HG03354 (cell line): ENCODE measurements around the gene PRAC2.
"Not testable (repeated sequence)": the region's sequence is repeated elsewhere in the genome, so short reads cannot be mapped to it uniquely, and the experiment has no call there.

ENCODE experiments used
- ATAC-seq: cut with Tn5 transposase; IDR thresholded peaks from one replicate; pipeline ENCODE4 v1.9.1; 2021; ENCODE audit warnings: mild to moderate bottlenecking; ENCODE audit not compliant: unreplicated experiment, poor library complexity, severe bottlenecking

PRAC2 gene

DNA sequence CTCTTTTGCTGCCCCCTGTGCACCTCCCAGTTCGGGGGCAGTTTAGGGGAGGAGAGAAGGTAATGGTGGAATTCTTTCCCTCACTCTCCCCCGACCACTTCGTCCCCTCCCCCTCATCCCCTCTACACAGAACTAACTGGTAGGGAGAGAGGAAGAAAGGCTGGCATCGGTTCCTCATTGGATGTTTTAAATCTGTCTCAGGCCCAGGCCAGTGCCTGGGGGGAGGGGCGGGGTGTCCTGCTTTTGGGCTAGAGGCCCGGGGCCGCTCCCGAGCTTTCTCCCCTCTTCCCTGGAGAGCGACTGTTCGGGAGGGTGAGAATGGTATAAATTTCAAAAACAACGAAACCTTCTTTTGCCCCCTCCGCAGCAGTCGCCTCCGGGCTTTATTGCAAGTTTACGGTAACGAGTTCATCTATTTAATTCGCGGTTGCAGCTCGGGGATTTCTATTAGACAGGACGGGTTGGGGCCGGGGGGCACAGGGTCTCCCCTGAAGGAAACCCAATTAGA, at the start of gene PRAC2:
Gene PRAC2, plus strand, starts transcription at position 271 of the 508 bp plus-strand sequence. CDS start 1,226 bp downstream, outside the sequence.
- ATAC-seq, result no peak

DNA sequence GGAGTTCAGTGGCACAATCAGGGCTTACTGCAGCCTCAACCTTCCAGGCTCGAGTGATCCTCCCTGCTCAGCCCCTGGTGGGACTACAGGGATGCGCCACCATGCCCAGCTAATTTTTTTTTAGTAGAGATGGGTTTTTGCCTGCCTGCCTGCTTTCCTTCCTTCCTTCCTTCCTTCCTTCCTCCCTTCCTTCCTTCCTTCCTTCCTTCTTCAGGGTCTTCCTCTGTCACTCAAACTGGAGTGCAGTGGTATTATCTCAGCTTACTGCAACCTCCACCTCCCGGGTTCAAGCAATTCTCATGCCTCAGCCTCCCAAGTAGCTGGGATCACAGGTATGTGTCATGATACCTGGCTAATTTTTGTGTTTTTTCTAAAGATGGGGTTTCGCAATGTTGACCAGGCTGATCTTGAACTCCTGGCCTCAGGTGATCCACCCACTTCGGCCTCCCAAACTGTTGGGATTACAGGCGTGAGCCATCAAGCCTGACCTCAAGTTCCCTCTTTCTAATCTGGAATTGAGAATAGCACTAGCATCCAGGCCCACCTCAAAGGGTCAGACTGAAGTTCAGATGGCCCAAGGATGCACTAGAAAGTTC, 45.9 kb upstream of the PRAC2 start:
- ATAC-seq, result no peak

DNA sequence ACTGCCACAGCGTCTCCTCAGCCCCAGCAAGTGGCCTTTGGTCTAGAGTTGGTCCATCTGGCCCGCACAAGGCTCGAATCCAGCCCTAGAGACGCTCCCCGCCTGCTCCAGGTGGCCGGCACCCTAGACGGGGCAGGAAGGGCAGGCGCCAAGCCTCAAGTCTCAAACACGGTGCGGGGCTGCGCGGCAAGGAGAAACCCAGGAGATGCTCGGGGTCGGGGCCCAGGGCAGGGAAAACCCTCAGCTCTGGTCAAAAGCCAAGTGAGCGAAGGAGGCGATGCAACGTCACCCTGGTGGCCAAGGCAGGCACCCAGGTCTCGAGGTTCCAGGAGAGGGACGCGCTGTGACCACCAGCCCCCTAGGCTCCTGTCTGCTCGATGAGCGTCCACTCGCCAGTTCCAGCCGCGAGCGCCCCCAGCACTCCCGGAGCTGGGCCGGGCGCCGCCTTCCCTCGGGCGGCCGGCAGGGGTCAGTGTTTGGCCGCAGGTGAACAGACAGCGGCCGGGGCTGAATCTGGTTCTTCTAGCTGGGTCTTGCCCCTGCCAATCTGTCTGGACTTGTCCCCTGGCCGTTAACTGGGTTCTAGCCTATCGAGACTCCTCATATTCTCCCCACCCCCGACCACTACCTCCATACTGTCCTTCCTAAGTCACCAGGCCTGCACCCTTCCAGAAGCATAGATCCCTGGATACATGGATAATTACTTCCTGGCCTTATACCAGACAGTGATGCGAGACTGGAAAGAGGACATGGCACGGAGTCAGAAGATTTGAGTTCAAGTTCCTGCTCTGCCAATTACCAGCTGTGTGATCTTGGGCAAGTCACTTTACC, 44.6 kb upstream of the PRAC2 start:
- peak; percentile 57 for ATAC-seq

DNA sequence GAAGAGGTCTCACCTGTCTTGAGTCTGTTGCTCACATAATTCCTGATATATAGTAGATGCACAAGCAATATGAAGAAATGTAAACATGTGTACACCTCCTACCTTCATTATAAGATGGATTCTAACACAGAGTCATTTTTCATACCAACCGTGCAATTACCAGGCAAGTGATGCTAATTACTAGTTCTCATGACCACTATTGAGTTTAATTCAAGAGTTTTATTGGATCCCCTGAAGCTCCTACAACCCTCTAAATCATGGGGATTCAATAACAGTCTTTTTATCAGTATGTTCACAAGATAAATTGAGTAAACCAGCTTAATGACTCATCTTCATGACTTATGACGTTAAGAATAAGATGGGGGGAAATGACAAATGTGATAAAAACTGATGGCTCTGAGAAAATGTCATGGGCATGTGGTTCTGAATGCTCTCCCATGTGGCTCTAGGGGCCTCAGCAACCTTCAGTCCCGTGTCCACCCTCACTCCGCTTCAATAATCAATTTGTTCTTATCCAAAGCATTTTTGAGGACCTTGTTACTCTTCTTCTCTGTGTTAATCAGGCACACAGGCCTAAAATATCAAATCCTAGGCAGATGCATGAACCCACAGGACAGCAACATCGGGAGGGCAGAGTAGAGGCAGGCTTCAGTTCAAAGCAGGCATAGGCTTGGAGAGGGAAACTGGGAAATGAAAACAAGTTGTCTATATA, 43.4 kb upstream of the PRAC2 start:
- ATAC-seq, result no peak

DNA sequence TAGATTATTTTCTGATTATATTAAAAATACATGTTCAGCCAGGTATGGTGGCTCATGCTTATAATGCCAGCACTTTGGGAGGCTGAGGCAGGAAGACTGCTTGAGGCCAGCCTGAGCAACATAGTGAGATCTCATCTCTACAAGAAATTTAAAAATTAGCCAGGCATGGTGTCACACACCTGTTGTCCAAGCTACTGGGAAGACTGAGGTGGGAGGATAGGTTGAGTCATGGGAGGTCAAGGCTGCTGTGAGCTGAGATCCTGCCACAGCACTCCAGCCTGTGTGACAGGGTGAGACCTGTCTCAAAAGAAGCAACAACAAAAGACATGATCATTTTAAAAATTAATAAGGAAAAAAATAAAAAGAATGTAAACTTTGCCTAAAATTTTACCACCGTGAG, 41.4 kb upstream of the PRAC2 start:
- no peak for ATAC-seq

DNA sequence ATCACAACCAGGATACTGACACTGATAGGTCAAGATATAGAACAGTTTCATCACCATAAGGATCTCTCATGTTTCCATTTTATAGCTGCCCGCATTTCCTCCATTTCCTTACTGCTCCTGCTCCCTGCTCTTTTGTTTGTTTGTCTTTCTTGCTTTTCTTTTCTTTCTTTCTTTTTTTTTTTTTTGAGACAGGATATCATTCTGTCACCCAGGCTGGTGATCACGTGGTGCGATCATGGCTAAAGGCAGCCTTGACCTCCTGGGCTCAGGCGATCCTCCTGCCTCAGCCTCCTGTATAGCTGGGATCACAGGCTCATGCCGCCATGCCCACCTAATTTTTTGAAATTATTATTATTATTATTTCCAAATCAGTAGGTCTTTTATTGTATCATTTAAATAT, 32.3 kb upstream of the PRAC2 start:
- ATAC-seq, result no peak

DNA sequence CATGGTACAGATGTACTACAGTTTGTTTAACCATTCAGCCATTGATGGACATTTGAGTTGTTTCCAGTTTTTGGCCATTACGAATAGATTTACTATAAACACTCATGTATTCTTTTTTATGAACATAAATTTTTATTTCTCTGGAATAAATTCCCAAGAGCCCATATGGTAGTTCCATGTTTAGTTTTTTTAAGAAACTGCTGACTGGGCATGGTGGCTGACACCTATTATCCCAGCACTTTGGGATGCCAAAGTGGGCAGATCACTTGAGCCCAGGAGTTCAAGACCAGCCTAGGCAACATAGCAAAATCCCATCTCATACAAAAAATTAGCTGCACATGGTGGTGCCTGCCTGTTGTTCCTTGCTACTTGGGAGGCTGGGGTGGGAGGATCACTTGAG, 30.9 kb upstream of the PRAC2 start:
- ATAC-seq, result no peak

DNA sequence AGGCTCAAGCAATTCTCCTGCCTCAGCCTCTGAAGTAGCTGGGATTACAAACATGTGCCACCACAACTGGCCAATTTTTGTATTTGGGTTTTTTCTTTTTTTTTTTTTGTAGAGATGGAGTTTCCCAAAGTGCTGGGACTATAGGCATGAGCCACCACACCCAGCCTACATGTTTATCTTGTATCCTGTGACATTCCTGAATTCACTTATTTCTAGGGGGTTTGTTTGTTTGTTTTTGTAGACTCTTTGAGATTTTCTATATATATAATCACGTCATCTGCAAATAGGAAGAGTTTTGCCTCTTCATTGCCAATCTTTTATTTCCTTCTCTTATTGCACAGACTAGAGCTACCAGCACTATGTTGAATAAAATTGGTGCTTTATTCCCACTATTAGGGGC, 29.8 kb upstream of the PRAC2 start:
- ATAC-seq, result no peak

DNA sequence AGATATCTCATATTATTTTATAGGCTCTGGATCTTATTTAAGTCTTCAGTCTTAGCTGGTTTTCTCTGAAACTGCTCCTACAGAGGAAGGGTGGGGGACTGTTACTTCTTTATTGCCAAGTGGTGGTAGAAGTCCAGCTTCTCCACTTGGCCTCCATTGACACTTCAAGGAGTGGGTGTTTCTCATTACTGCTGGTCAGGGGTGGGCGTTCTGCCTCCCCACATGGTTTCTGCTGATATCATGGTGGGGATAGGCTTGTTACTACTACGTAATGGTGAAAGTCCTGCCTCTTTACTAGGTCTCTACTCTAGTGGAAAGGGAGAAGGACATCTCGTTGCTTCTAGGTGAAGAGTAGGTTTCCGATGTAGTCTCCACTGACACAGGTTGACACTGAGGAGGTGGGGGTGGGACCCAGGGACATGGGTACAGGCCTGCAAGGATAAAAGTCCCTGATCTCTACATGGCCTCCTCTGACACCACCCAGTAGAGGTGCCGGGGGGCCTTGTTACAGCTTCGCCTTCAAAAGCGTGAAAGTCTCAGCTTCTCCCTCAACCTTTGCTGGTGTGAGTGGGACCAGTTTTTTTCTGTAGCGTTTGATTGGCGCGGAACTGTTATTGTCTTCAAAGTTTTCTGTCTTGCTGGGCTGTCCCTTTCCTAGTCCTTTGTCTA, 21.0 kb upstream of the PRAC2 start:
- ATAC-seq, result no peak

DNA sequence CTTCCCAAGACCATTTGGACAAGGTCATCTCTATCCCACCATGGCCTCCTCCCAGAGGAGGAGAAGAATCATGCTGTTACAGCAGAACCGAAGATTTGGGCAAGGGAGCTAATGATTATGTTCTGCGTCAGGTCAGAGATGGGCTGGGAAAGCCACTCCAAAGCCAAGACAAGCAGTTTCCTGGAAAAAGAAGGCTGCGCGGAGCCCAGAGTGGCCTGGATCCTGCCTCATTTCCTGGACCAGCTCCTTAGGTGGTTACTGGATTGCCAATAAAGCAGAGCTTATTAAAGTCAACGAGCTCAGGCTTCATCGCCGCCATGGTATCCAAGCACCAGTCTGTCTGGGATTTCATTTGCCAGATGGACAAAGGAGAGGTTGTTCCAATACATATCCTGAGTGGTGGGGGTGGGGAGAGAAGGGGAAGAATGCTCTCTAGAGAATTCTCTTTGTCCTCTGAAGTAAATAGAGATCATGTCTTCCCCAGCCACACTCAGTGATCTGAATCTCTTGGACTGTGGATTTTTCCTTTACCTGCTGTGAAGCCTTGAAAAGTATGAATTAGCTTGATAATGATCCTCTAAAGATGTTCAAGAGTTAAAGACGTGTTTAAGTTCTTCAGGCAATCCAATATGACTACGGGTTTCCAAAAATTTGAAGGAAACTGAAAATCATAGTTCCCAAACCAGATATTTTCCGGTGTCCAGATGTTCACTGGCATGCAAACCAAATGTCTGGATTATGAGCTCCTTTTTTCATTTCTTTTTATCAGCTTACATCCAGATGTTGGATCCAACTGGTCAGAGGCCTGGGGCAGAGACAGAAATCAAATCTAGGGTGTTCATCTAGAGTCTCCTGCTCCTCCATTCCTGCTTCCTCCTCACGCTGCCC, 18.4 kb upstream of the PRAC2 start:
- no peak for ATAC-seq

DNA sequence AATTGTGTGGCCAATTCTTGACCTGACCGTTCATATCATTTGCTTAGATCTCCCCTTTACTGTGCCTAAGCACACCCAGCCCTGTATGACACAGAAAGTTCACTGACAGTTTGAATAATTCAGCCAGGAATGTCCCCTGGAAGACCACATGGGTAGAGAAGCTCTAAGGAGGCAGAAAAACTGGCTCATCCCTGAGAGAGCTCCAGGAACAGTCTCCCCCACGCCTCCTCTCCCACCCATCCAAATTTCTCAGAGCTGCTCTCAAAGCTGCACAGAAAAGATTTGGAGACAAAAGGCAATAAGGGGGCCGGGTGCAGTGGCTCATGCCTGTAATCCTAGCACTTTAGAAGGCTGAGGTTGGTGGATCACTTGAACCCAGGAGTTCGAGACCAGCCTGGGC, 11.9 kb upstream of the PRAC2 start:
- no peak for ATAC-seq

DNA sequence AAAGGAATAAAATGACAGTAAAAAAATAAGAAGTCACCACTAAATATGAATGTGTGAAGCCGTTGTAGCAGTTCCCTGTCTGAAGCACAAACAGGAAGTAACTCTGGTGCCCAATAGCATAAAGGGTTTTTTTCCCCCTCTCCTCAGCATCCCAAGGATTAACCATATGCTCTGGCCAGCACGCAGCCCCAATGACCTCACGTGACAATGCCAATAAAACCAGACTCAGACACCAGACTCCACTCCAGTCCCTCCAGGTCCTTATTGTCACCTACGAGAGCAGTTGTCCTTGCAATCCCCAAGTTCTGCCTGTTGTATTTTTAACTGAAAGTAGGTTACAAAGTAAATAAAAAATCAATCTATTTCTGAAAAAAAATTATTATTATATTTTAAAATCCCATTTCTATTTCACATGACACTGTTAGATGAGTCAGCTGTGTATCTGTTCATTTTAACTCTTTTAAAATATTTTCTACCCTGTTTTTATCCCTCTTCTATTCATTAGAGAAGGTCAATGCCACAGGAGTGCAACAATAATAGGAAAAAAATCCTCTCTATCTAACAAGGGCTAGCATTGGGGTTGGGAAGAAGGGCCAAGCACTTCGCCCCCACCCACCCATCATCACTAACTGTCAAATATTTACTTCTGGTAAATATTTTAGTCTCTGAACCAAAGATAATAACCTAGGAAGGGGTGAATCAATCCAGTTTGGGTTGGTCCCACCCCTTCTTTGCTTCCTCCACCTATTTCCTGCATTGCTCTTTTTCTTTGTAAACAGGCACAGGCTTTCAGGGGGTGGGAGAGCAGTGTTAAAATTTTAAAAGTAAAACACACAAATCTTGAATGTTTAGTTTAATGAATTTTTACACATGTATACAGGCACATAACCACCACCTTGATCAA, 7.2 kb upstream of the PRAC2 start:
- no peak for ATAC-seq

DNA sequence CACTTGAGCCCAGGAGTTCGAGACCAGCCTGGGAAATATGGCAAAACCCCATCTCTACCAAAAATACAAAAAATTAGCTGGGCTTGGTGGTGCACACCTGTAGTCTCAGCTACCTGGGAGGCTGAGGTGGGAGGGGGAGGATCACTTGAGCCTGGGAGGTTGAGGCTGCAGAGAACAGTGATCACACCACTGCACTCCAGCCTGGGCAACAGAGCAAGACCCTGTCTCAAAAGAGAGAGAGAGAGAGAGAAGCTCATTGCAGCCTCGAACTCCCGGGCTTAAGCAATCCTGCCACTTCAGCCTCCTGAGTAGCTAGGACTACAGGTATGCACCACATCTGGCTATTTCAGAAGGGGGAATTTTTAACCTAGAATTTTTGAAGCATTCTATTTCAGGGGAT, 6.4 kb upstream of the PRAC2 start:
- not testable (repeated sequence) for ATAC-seq

DNA sequence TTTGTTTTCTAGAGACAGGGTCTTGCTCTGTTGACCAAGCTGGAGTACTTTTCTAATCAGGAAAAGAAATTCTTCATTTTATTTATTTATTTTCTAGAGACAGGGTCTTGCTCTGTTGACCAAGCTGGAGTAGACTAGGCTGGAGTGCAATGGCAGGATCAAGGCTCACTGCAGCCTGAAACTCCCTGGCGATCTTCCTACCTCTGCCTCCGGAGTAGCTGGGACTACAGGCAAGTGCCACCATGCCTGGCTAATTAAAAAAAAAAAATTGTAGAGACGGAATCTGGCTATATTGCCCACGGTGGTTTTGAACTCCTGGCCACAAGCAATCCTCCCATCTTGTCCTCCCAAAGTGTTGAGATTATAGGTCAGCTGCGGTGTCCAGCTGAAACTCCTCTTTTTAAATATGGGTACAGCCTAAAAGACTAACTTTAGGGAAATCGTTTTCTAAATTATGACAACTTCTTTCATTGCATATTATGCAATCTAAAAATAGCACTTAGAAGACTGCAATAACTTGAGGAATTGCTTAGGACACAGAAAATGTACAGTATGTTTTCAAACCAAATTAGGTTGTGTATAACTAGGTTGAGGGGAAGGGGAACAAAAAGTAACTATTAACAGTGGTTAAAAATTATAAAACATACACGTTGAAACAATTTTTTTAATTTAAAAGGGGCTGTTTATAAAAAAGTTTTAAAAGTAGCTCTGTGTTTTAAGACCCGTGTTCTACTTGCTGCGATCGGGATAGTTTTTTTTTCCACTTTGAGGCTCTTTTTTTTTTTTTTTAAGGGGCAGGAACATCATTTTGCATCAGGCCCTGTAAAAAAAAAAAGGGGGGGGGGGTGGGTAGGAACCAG, 5.4 kb upstream of the PRAC2 start:
- no peak for ATAC-seq

DNA sequence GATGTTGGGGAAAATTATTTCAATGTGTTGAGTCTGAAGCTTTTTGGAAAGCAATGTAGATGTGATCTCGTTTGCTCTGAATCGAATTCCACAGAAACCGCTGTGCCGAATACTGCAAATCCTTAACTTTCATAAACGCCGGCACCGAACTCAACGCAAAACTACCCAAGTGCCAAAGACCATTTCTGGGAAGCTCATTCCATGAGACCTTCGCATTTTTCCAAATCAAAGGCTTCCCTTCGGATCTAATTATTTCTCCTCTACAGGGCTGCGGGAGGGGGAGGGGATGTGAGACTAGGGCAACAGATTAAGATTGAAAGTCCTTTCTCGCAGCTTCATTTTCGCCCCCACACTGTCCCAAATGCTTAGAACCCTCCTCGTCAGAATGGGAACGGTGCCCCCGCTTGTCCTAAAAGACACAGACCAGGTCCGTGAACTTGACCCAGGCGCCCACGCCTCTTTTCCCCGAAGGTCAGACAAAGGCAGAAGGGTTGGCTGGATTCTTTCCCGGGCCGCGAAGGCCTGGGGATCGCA, 4.7 kb upstream of the PRAC2 start:
- ATAC-seq, result no peak

DNA sequence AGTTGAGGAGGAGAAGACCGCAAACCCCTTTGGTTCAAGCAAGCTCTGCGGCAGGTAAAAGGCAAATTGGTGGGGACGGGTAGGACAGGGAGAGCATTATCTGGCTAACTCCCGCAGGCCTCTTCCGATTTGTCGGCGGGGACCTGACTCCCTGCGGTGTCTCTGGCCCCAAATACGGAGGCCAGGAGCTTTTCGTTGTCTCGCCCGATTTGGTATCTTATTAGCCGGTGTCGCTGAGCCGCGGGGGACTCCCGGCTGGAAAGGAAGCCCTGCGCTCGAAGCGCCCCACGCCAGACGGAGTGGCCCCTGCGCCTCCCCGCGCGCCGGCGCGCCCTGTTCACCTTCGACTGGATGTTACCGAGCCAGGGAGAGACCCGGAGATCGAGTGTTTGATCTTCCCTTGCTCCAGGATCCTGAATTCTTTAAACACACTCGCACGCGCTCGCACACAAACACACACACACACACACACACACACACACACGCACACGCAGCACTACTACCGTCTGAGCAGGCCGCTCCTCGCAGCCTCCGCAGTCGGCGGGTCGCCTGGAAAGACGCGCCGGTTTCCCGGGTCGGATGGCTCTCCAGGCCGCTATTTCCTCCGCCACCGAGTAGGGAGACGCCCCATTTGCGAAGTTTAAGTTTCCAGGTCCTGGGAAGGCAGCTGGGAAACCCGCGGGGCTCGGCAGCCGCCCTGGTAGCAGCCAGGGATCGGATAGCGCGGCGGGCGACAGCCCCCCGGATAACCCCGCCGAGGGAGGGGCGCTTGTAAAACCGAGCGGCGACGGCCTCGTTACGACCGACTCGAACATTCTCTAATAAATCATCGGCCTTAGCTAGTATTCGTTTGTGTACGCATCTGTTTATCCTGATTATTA, 4.0 kb upstream of the PRAC2 start:
- no peak for ATAC-seq
